SW 1271 (cell line): Measurements from ENCODE around the gene SPOCD1.

ENCODE experiments used
- DNase-seq, 2 experiments: peaks; one replicate each; lab custom pipeline; 2025; lab: John Stamatoyannopoulos, UW

SPOCD1 gene

GRCh38 chr1:31799895-31800673 lies 15.7 kb downstream of the SPOCD1 start:
- DNase-seq, result no peak

- DNase-seq, result no peak
These were observed 16.5 kb downstream of the SPOCD1 start for GRCh38 chr1:31799196-31799894.

DNA sequence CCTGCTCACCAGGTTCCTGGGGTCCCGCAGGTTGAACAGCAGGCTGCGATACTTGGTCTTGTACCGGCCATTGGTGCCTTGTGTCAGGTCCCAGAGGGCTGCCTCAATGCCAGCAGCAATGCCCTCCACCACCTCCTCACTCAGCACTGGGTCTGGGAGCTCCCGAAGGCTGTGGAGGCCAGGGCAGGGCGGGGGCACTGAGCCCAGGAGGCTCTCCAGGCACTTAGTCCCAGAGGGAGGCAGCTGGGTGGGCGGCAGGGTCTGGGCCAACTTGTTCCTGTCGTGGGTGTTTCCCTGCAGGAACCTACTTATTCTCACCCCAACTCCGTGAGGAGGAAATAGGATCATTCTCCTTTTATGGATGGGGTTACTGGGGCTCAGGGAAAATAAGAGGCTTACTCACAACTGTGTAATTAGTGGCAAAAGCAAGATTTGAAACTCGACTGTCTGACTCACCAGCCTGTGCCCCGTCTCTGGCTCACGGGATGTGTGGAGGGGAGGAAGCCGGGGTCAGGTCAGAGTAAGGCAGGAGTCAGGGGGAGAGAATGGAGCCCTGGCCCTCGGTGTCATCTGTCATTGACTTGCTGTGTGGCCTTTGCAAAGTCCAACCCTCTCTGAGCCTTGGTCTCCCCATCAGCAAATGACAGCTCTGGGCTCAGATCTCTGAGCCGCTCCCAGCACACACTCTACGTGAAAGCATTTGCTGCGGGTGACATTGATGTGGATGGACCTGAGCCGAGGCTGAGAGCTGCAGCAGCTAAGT lies 17.2 kb downstream of the SPOCD1 start:
- DNase-seq, result peak in 1 of 2 experiments; percentile 44

DNA sequence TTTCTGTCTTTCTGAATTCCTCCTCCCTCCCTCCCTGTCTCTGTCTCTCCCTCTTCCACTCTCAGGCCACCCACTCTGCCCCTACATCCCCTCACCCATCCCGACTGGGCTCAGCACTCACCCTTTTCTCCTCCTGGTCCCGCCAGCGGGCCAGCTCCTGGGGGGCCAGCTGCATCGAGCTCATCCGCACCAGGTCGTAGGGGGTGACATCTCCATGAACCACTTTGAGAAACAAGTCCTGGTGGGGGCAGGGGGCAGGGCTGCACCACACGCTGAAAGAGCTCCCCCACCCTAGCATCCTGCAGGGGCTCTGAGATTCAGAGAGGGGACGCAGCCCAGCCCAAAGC lies 17.8 kb downstream of the SPOCD1 start:
- no peak for DNase-seq

DNA sequence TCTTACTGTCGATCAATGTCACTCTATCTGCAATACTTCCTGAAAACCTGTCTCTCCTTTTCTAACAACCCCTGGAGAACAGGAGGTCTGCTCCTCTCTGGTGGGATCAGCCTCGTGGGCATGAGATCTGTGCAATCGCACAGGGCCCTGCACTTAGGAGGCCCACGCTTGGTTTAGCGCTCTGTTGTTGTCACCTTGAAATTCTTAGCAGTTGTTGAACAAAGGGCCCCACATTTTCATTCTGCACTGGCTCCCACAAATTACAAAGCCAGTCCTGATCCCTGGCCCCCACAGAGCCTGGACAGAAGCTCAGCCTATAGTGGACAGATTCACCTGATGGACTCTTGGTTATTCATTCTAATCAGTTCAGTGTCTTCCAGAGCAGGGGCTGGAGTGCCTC lies 18.6 kb downstream of the SPOCD1 start:
- no peak for DNase-seq

DNA sequence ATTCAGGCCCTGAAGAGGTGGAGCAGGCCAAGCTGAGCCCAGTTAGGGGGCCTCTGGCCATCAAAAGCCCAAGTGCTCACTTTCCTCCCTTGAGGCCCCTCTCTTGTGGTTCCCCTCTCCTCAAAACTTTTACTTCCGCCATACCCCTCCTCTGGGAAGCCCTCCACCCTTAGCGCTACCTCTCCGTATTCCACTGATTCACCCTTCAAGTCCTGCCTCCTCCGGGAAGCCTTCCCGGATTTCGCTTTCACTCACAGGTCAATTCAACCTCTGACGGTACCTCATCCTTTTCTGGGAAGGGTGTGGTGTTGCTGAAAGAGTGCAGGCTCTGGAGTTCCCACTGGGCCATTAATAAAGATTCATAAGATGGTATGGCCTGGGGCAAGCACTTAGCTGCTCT lies 19.1 kb downstream of the SPOCD1 start:
- DNase-seq, result no peak

DNA sequence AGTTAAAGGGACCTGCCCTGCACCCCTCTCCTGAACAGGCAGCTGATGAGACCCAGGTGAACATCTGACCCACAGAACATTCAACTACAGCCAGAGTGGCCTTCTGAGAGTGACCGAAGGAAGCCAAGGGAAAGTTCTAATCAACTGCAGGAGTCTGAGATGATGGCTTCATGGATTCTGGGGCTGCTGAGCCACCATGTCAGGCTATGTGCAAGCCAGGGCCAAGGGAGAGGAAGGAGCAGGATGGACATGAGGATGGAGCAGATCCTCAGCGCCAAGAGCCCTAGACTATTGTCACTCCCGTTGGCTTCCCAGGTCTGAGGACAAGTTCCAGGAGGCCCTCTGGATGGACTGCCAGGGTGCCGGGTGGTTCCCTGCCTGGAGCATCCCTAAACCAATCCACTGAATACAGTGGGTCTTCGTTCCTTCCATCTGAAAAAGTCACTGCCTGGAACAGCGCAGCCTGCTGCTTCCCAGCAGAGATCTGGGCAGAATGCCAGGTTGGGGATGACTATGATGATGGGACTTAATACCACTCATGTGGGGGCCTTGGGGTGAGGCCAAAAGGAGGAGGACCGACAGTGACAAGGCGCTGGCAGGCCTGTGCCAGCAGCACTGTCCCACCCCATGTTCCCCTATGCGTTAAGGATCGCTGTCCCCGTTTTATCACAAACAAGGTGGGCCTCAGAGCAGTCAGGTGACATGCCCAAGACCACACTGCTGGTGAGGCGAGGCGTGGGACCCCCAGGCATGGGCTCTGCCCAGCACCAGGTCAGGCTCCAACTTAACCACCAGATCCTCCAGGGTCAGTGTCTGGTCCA lies 19.8 kb downstream of the SPOCD1 start:
- DNase-seq, result no peak

DNA sequence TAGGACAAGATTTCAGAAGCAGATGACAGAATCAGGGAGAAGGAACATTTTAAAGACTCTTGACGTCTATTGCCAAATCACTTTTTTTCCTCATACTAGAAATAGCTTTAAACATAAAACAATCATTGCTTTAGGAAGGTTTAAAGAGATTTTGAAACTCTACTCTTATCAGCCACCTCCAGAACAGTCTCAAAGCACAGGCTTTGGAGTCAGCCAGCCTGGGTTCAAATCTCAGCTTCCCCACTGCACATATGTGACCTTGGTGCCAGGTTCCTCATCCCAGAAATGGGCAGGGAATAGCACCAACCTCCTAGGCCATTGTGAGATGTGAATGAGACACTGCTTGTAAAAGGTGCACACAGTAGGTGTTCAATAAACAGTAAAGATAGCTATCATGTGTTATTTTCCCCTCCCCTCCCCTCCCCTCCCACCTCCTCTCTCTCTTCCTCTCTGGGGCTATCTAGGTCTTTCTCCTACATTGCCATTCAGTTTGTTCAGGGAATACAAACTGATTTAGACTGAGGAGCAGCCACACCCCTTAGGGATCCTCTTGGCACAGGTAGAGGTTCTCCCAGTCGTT lies 20.6 kb downstream of the SPOCD1 start:
- DNase-seq, result no peak

DNA sequence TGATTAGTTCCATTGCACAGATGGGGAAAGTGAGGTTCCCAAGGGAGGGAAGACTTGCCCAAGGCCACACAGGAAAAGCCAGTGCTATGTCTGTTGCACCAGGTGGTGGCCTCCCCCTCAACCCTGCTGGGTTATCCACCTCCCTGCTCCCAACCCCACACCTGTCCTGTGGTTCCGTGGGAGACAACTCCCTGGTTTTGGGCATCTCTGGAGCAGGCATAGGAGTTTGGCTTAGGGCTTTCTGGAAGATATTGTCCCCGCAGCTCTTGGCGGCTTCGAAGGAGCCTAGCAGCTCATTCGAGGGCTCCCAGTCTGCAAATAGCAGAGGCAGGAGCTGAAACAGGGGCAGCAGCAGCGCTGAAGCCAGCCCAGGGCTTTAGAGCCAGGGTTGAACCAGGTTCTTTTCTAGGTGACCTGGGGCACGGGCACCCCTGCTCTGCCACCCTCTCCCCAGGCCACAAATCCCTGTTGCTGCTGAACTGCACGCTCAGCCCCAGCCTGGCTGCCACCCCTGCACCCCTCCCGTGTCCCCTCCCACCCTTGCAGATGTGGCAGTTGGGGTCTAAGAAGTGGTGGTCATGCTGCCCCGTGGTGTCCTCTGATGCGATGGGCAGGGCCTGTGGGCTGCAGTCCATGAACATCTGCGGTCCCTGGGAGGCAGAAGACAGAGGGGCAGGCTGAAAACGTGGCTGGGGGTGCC lies 22.1 kb downstream of the SPOCD1 start:
- DNase-seq, result no peak

DNA sequence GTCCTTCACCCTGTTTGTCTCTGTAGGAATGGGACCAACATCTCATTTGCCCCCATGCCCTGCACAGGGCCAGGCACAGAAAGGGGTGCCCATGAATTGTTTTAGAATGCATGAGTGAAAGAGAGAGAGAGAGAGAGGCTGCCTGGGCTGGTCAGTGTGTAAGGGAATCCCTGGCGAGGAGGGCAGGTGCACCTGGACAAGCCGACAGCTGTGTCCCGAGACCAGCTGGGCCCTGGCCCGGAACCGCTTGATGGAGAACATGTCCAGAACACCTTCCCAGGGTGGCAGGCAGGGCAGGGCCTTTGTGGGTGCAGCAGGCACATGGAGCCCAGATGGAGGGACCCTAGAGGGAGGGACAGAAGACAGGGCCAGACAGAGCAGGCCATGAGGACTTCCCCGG lies 22.7 kb downstream of the SPOCD1 start:
- no peak for DNase-seq

DNA sequence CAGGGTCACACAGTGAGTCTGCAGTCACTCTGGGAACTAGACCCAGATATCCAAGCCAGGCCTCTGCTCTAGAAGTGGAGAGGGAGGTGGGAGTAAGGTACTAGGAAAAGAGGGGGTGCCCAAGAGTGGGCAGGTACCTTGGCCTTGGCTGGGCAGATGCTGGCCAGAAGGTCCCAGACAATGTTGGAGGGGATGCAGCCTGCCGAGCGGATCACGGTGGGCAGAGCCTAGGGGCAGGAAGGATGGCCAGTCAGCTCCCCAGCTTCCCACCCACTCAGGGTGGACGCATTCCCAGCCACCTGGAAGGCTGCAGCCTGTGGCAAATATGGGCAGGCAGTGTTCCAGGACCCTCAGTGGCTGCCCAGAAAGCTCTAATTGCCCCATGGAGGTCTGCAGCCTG lies 23.3 kb downstream of the SPOCD1 start:
- no peak for DNase-seq

DNA sequence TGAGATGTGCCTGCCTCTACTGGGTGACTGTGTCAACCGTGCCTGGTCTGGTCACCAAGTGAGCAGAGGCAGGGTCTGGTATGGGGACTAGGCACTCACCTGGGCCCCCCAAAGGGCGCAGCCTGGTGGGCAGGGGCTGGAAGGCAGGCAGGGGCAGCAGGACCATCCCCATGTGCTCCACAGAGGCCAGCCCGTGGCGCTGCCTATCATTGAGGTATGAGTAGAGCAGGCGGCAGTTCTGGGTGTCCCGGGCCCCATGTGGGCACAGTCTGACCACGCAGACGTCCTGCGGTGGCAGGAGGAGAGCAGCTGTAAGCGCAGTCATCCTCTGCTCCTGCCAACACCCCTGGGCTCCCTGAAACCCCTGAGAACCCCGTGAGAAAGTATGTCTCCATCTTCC lies 23.7 kb downstream of the SPOCD1 start:
- no peak for DNase-seq

GRCh38 chr1:31791131-31791858 lies 24.5 kb downstream of the SPOCD1 start:
- no peak for DNase-seq

- DNase-seq, result no peak
These were observed 25.2 kb downstream of the SPOCD1 start for GRCh38 chr1:31790641-31791091.

DNA sequence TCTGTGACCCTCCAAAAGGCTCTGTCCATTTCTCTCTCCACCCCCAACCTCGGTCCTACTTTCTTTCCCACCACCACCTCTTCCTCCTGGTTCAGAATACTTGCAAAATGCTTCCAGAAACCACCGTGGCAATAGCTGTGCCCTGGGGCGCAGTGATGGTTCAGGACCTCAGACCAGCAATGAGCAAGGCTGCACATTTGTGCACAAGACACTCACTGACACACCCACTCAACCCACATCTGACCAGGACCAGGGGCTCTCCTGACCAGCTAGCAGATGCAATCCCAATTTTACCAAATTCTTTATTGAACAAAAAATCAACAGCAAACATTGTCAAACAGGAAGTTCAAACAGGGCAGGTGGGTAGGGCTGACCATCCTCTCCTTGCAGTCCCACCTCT lies 25.7 kb downstream of the SPOCD1 start:
- DNase-seq, result no peak

DNA sequence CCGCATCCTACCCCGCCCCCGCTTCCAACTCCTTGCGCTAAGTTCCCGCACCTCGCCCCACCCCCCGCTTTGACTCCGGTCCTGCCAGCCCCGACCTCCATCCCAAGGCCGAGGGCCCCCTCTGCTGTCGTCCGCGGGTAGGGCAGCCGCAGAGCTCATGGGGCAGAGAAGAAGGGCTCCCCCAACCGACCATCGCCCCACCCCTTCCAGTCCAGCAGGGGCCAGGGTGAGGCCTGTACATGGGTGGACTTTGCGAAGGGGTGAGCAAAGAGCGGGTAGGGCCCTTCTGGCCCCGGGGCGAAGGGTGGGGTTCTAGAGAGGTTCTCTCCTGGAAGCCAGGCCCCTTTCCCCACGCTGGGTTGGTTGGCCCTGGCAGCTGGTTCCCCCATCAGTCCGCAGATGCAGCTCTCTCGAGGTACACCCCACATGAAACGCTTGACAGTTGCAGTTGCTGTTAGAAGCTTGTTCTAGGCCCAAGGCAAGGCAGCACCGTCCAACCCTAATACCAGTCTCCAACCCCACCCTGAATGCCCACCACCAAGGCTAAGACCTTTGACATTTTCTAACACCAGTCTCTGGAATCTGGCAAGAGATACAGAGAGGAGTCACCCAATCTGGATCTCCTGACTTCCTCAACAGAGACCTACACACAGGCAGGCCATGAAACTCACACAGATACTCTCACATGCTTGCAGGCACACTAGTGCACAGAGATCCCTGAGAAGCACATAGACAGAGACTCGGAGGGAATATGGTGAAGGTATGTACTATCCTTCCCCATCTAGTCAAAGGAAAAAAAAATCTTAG lies 26.4 kb downstream of the SPOCD1 start:
- DNase-seq, result peak; percentile 56 to 77

DNA sequence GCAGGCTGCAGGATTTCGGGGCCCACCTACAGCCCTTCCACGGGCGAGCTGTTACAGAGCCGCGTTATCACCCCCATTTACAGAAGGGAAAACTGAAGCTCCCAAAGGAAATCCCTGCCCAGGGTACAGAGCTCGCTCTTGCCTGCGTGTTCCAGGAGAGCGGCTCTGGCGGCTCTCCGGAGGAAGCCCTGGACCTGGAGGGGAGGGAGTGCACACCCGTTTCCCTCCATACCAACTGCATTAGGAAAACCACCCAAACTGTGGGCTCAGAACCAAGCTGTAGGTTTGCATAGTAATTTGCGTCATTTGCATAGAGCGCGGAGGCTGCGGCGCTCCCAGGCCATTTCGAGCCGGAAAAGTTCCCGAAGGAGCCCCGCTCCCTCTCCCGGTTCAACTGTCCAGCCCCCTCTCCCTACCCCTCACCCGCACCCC lies 27.0 kb downstream of the SPOCD1 start:
- DNase-seq, result peak in 1 of 2 experiments; percentile 71

GRCh38 chr1:31788138-31788824 lies 27.5 kb downstream of the SPOCD1 start:
- peak; percentile 49 to 69 for DNase-seq

DNA sequence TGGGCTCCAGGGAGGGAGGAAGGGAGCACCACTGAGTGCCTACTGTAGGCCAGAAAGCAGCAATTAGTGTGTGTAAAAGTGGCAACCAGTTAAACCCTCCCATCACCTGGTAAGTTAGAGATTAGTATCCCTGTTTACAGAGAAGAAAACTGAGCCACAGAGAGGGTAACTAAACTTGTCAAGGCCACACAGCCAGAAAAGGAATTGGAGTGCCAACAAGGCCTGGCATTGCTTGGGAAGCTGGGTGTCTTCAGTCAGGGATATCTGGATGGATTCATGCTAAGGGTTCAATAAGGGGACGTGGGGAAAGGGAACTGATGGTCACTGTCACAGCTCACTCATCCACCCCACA lies 28.1 kb downstream of the SPOCD1 start:
- no peak for DNase-seq
